C4-2B (cell line): ENCODE measurements around the gene FREM1.

Experiments
- CTCF ChIP-seq: fragments of 450-650 bp; conservative IDR thresholded peaks from 2 replicates; pipeline ENCODE4 v1.5.1; 2017; ENCODE audit warnings: mild to moderate bottlenecking
- ZFX ChIP-seq: fragments of 450-650 bp; IDR thresholded peaks from 2 replicates; pipeline ENCODE4 v1.6.1; 2017

- TF ChIP-seq CTCF, result no peak
- no peak for TF ChIP-seq ZFX
These were observed 29.1 kb upstream of the FREM1 start for GRCh38 chr9:14939378-14939777.
